Endothelial cell of umbilical vein (primary cell): ENCODE results near the gene ELANE. TPM values are rescaled to one million over a fixed set of nuclear protein-coding genes. Genes with fewer than 3 reads are reported as not detected.

ENCODE experiments used
- BruUV-seq: library from RNA; stranded (reverse); fragments of 400-500 nt; replicated peaks from 2 replicates; lab custom pipeline; 2021; lab: Mats Ljungman, UMichigan
- CTCF ChIA-PET: fragments of 300-600, 350-600 bp; sonication (Branson Sonifier 250); formaldehyde crosslinking; loops from one replicate; lab custom pipeline; 2021; ENCODE audit warnings: antibody characterized with exemption, inconsistent platforms; lab: Charles Lee
- POLR2A ChIA-PET: fragments of 300-600, 350-600 bp; sonication (Branson Sonifier 250); formaldehyde crosslinking; loops from one replicate; lab custom pipeline; 2021; ENCODE audit warnings: antibody characterized with exemption, inconsistent platforms; lab: Charles Lee
- DNase-seq: peaks from one replicate; pipeline ENCODE4 v3.0.0-alpha.2; 2011; ENCODE audit warnings: low read depth, low spot score
- FAIRE-seq: peaks from 2 replicates; lab custom pipeline; 2011; peaks lifted over from hg19 to GRCh38; lab: Jason Lieb, UNC
- H2AFZ ChIP-seq: 2 replicates; pipeline ENCODE4 v1.6.0; 2012; ENCODE audit warnings: low read depth, low read length, control low read depth, inconsistent platforms
- H3K27ac ChIP-seq: 2 replicates; pipeline ENCODE4 v1.5.1; 2011; ENCODE audit warnings: low read depth, mild to moderate bottlenecking, control low read depth, low read length, moderate library complexity; ENCODE audit not compliant: insufficient read depth
- H3K27me3 ChIP-seq, 2 experiments: 2 replicates each; pipeline versions ENCODE4 v1.6.0 to v1.6.1; 2011; ENCODE audit warnings: low read length in 2 of 2, mixed read lengths in 1 of 2; ENCODE audit not compliant: control insufficient read depth in 2 of 2, insufficient read depth in 2 of 2
- H3K36me3 ChIP-seq, 2 experiments: 2 replicates in 1 of 2; 3 replicates in 1 of 2; pipeline ENCODE4 v1.5.1; 2011; ENCODE audit warnings: low read length in 2 of 2, mild to moderate bottlenecking in 1 of 2, moderate library complexity in 1 of 2; ENCODE audit not compliant: control insufficient read depth in 2 of 2, insufficient read depth in 2 of 2; ENCODE audit errors: extremely low read depth in 1 of 2
- H3K4me1 ChIP-seq: 3 replicates; pipeline ENCODE4 v1.5.1; 2011; ENCODE audit warnings: mild to moderate bottlenecking, low read length; ENCODE audit not compliant: control insufficient read depth, insufficient read depth; ENCODE audit errors: extremely low read depth
- H3K4me2 ChIP-seq: 2 replicates; pipeline ENCODE4 v1.6.1; 2011; ENCODE audit warnings: low read length, control low read depth, mixed read lengths; ENCODE audit not compliant: insufficient read depth
- H3K4me3 ChIP-seq, 3 experiments: fragments of 200-600 bp in 1 of 3; sonication (generic), shearing (Covaris generic) in 1 of 3; replicated peaks in 1 of 3; 2 replicates each; pipeline ENCODE4 v1.5.1; 2011 to 2016; ENCODE audit warnings: control low read depth in 3 of 3, low read length in 3 of 3, mild to moderate bottlenecking in 2 of 3, inconsistent platforms in 1 of 3, low read depth in 1 of 3, moderate library complexity in 1 of 3; ENCODE audit not compliant: insufficient read depth in 1 of 3
- H3K79me2 ChIP-seq: 2 replicates; pipeline ENCODE4 v1.6.0; 2012; ENCODE audit warnings: low read length, inconsistent platforms; ENCODE audit not compliant: control insufficient read depth, insufficient read depth
- H3K9ac ChIP-seq: replicated peaks from 2 replicates; pipeline ENCODE3; 2011; ENCODE audit warnings: low read length, control low read depth; ENCODE audit not compliant: insufficient read depth; ENCODE audit errors: extremely low read depth
- H3K9me1 ChIP-seq: replicated peaks from 3 replicates; pipeline ENCODE4 v1.6.0; 2011; ENCODE audit warnings: mild to moderate bottlenecking, low read length; ENCODE audit not compliant: control insufficient read depth, insufficient read depth; ENCODE audit errors: extremely low read depth
- H3K9me3 ChIP-seq: replicated peaks from 2 replicates; pipeline ENCODE4 v1.5.1; 2012; ENCODE audit warnings: low read length, inconsistent platforms; ENCODE audit not compliant: control insufficient read depth, insufficient read depth
- H4K20me1 ChIP-seq: replicated peaks from 2 replicates; pipeline ENCODE3; 2011; ENCODE audit warnings: mild to moderate bottlenecking, low read length; ENCODE audit not compliant: control insufficient read depth, insufficient read depth; ENCODE audit errors: extremely low read depth
- JUN ChIP-seq: IDR thresholded peaks from 2 replicates; pipeline ENCODE4 v1.6.1; 2011; ENCODE audit warnings: borderline replicate concordance, low read depth; ENCODE audit not compliant: insufficient read length, insufficient read depth
- MYC ChIP-seq: IDR thresholded peaks from one replicate; pipeline ENCODE4 v1.6.1; 2011; ENCODE audit warnings: mild to moderate bottlenecking, low read depth, low read length
- dilution Hi-C: fragments of 300-500 bp; cut with MboI; formaldehyde crosslinking; loops from one replicate; pipeline ENCODE4 v1.15.0; 2019; ENCODE audit warnings: low sequenced_read_pairs; ENCODE audit not compliant: extremely low pct_ligation_motif_present
- intact Hi-C: fragments of 100-400 bp; cut with micrococcal nuclease; formaldehyde crosslinking; loops from one replicate; pipeline ENCODE4 v1.10.0; 2022
- polyA plus RNA-seq, 4 experiments: library from polyadenylated mRNA; depleted of rRNA in 3 of 4; stranded (reverse) in 3 of 4; unstranded in 1 of 4; fragments of >200 nt; gene quantifications; 2 replicates each; pipeline versions ENCODE4 v1.2.1 to v1.2.3, GENCODE V29; 2011 to 2012; ENCODE audit warnings: missing spikeins in 1 of 4
- total RNA-seq: library from RNA; stranded (reverse); gene quantifications from 2 replicates; pipeline ENCODE4 v1.2.3, GENCODE V29; 2021
- TF ChIP-seq, protein P1 (sequence below), 2 donors: IDR thresholded peaks; 1 replicate in 1 of 2; 2 replicates in 1 of 2; pipeline ENCODE4 v1.5.1; 2011; ENCODE audit warnings: low read length in 2 of 2, mild to moderate bottlenecking in 2 of 2, moderate library complexity in 2 of 2, control low read depth in 1 of 2, inconsistent platforms in 1 of 2, low read depth in 1 of 2; ENCODE audit not compliant: insufficient read depth in 1 of 2; ENCODE audit errors: extremely low read depth in 1 of 2
- TF ChIP-seq, protein P2 (sequence below): IDR thresholded peaks from 2 replicates; pipeline ENCODE4 v1.6.1; 2011; ENCODE audit not compliant: insufficient read depth, insufficient read length

The ELANE gene
- total and polyA plus RNA-seq, 2 donors (not counting 3 experiments of a cell fraction or from before 2014, with no cell fraction given), result not detected

DNA sequence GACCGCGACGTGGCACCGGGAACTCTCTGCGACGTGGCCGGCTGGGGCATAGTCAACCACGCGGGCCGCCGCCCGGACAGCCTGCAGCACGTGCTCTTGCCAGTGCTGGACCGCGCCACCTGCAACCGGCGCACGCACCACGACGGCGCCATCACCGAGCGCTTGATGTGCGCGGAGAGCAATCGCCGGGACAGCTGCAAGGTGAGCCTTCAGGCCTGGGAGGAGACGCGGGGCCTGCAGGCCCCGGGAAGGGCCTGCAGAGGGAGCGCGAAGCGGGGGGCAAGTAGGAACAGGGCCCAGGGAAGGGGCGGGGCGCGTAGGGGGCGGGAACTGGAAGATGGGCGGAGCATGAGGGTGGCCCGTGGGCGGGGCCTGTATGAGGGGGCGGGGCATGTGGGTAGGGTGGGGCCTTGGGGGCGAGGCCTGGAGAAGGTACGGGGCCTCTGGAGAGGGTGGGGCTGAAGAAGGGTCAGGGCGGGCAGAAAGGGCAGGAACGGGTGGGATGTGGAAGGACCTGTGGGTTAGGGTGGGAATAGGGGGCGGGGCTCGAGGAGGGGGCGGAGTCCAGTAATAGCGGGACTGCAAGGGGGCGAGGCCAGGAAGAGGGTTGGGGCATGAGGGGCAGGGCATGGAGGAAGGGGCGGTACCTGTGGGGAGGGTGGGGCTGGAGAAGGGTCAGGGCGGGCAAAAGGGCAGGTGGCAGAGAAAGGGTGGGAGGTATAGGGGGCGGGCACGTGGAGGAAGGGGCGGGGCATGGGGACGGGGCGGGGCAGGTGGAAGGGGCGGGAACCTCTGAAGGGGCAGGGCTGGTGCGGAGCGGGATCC is 9.9 kb downstream of the ELANE start:
- H3K4me2 ChIP-seq, result no peak overlapping the region
- no peak for FAIRE-seq
- ChIA-PET POLR2A (no interaction called here), CTCF (interaction anchor here (1.6 to 2.4 kb wide), 3 partner anchors 21 to 116 kb away, joined by 3 to 10 read pairs (median 4); partner anchors contain the start of gene PRTN3)
- no peak overlapping the region for H2AFZ ChIP-seq
- no peak overlapping the region for H3K9ac ChIP-seq
- no peaks in the 10 kb centered on the region for H4K20me1 ChIP-seq
- TF ChIP-seq, protein P1, sequence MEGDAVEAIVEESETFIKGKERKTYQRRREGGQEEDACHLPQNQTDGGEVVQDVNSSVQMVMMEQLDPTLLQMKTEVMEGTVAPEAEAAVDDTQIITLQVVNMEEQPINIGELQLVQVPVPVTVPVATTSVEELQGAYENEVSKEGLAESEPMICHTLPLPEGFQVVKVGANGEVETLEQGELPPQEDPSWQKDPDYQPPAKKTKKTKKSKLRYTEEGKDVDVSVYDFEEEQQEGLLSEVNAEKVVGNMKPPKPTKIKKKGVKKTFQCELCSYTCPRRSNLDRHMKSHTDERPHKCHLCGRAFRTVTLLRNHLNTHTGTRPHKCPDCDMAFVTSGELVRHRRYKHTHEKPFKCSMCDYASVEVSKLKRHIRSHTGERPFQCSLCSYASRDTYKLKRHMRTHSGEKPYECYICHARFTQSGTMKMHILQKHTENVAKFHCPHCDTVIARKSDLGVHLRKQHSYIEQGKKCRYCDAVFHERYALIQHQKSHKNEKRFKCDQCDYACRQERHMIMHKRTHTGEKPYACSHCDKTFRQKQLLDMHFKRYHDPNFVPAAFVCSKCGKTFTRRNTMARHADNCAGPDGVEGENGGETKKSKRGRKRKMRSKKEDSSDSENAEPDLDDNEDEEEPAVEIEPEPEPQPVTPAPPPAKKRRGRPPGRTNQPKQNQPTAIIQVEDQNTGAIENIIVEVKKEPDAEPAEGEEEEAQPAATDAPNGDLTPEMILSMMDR (IDR thresholded peaks at IDR 0.05; ENCODE audit: extremely low read depth in 1 of 2, insufficient read depth in 1 of 2, low read depth in 1 of 2, low read length in 2 of 2), result peak in 1 of 2 donors; percentile 3
- TF ChIP-seq, protein P2, sequence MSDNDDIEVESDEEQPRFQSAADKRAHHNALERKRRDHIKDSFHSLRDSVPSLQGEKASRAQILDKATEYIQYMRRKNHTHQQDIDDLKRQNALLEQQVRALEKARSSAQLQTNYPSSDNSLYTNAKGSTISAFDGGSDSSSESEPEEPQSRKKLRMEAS, result no peak
- TF ChIP-seq MYC, result no peak
- TF ChIP-seq JUN, result no peak
- DNase-seq, result no peak
- H3K27me3 ChIP-seq, result peaks cover 0 to 2% of the 10 kb centered on the region in 2 experiments
- H3K27ac ChIP-seq, result no peak overlapping the region
- H3K79me2 ChIP-seq, result no peaks in the 10 kb centered on the region
- no peaks in the 10 kb centered on the region for H3K4me1 ChIP-seq
- H3K9me3 ChIP-seq, result no peaks in the 10 kb centered on the region
- no TSS peak for BruUV-seq
- H3K9me1 ChIP-seq, result no peaks in the 10 kb centered on the region
- intact Hi-C loops, result loop anchor here (2.0 kb wide), 2 partner anchors 47 to 59 kb away; no protein-coding TSS in a partner anchor
- no peaks in the 10 kb centered on the region for H3K36me3 ChIP-seq
- no peak overlapping the region for H3K4me3 ChIP-seq
- dilution Hi-C loops, result no loop called here
